GM12891 (cell line): ENCODE measurements around the gene ARHGEF18.

Experiments used
- PAX5 ChIP-seq: IDR thresholded peaks from 2 replicates; pipeline ENCODE4 v1.6.1; 2011; ENCODE audit warnings: low read length, moderate library complexity, mild to moderate bottlenecking; ENCODE audit not compliant: insufficient read depth, severe bottlenecking
- POLR2A ChIP-seq: IDR thresholded peaks from 2 replicates; pipeline ENCODE4 v1.6.1; 2011; ENCODE audit warnings: low read depth, low read length, control low read depth
- POLR2AphosphoS5 ChIP-seq: IDR thresholded peaks from 2 replicates; pipeline ENCODE4 v1.6.1; 2011; ENCODE audit warnings: low read depth, low read length, control low read depth
- POU2F2 ChIP-seq: IDR thresholded peaks from 2 replicates; pipeline ENCODE4 v1.6.1; 2011; ENCODE audit warnings: low read depth, mild to moderate bottlenecking, control low read depth, low read length, moderate library complexity
- TAF1 ChIP-seq: IDR thresholded peaks from 2 replicates; pipeline ENCODE4 v1.6.1; 2011; ENCODE audit warnings: low read depth, low read length, control low read depth

- TF ChIP-seq POLR2A (no peak), POLR2AphosphoS5 (no peak), PAX5 (no peak), POU2F2 (no peak), TAF1 (no peak)
Measured at GRCh38 chr19:7307590-7308218, 41.0 kb upstream of the ARHGEF18 start.
